Measurements from ENCODE around the gene ITGAX. TPM values are rescaled to one million over a fixed set of nuclear protein-coding genes. Genes with fewer than 3 reads are reported as not detected.

Gene ITGAX
- total RNA-seq, 2 experiments from 2014 or later, result not detected

- Histone ChIP-seq H3K4me1 (ENCODE audit: insufficient read depth, low read length, poor library complexity, severe bottlenecking) (no peaks in the 10 kb centered on the region), H3K27ac (ENCODE audit: low read depth, low read length, poor library complexity, severe bottlenecking) (no peak overlapping the region), H3K9me3 (ENCODE audit: low read length) (no peaks in the 10 kb centered on the region), H3K36me3 (ENCODE audit: insufficient read depth, low read length) (no peaks in the 10 kb centered on the region), H2AFZ (ENCODE audit: low read length) (no peak overlapping the region), H3K4me2 (ENCODE audit: low read length) (no peak overlapping the region), H4K20me1 (ENCODE audit: insufficient read depth, low read length) (no peaks in the 10 kb centered on the region), H3K9me2 (ENCODE audit: insufficient read depth, low read length) (no peaks in the 10 kb centered on the region), H3K4me3 (ENCODE audit: low read depth, low read length, poor library complexity, severe bottlenecking) (no peak overlapping the region), H3K79me2 (ENCODE audit: insufficient read depth, low read depth, low read length) (no peaks in the 10 kb centered on the region)
- CTCF ChIA-PET (ENCODE audit: unreplicated experiment), result no interaction called here
- TF ChIP-seq CTCF (conservative IDR thresholded peaks at IDR 0.05; ENCODE audit: low read length) (no peak), EZH2phosphoT487 (IDR thresholded peaks at IDR 0.05; ENCODE audit: borderline replicate concordance, low read depth, low read length) (no peak)
- DNase-seq (ENCODE audit: low spot score), result no peak
- no TSS peak for BruUV-seq (replicated peaks)
- intact Hi-C loops (cut with micrococcal nuclease; ENCODE audit: unreplicated experiment), result no loop called here
- POLR2A ChIA-PET, result interaction anchor here (0.7 kb wide), 1 partner anchor 105 kb away, joined by 3 read pairs; no protein-coding TSS in a partner anchor
Measured at GRCh38 chr16:31361201-31362110, 6.5 kb downstream of the ITGAX start.

- no peak overlapping the region for H3K27ac ChIP-seq (ENCODE audit: low read depth, low read length, poor library complexity, severe bottlenecking)
- no peaks in the 10 kb centered on the region for H3K4me1 ChIP-seq (ENCODE audit: insufficient read depth, low read length, poor library complexity, severe bottlenecking)
- CTCF ChIA-PET (ENCODE audit: unreplicated experiment), result no interaction called here
- intact Hi-C loops (cut with micrococcal nuclease; ENCODE audit: unreplicated experiment), result no loop called here
- no peaks in the 10 kb centered on the region for H3K9me3 ChIP-seq (ENCODE audit: low read length)
- no peaks in the 10 kb centered on the region for H3K79me2 ChIP-seq (ENCODE audit: insufficient read depth, low read depth, low read length)
- no peak for DNase-seq (ENCODE audit: low spot score)
- TF ChIP-seq CTCF (conservative IDR thresholded peaks at IDR 0.05; ENCODE audit: low read length) (no peak), EZH2phosphoT487 (IDR thresholded peaks at IDR 0.05; ENCODE audit: borderline replicate concordance, low read depth, low read length) (no peak)
- no peaks in the 10 kb centered on the region for H3K36me3 ChIP-seq (ENCODE audit: insufficient read depth, low read length)
- no peak overlapping the region for H3K4me2 ChIP-seq (ENCODE audit: low read length)
- H3K9me2 ChIP-seq (ENCODE audit: insufficient read depth, low read length), result no peaks in the 10 kb centered on the region
- H2AFZ ChIP-seq (ENCODE audit: low read length), result no peak overlapping the region
- no TSS peak for BruUV-seq (replicated peaks)
- POLR2A ChIA-PET, result no interaction called here
- H3K4me3 ChIP-seq (ENCODE audit: low read depth, low read length, poor library complexity, severe bottlenecking), result no peak overlapping the region
- no peaks in the 10 kb centered on the region for H4K20me1 ChIP-seq (ENCODE audit: insufficient read depth, low read length)
Measured at GRCh38 chr16:31362476-31363405, 7.8 kb downstream of the ITGAX start.
